ENCODE data around the gene GEMIN4. TPM values are rescaled to one million over a fixed set of nuclear protein-coding genes. Genes with fewer than 3 reads are reported as not detected.
A peak's percentile ranks its signal among the peaks of the same experiment; 100 is the strongest.
"Not testable (repeated sequence)": the region's sequence is repeated elsewhere in the genome, so short reads cannot be mapped to it uniquely, and the experiment has no call there.

The GEMIN4 gene
- total RNA-seq, 1 experiment from 2014 or later = 48.4 TPM

- Mint-ChIP-seq H3K36me3 (peaks cover 55% of the 10 kb centered on the region), H3K4me3 (peak overlapping the region; percentile 94), H3K27ac (no peak overlapping the region), H3K9me3 (peaks cover 29% of the 10 kb centered on the region), H3K4me1 (peaks cover 17% of the 10 kb centered on the region), H3K27me3 (ENCODE audit: low read depth) (no peaks in the 10 kb centered on the region)
- TF ChIP-seq GRHL2 (CRISPR knock-in tag; IDR thresholded peaks at IDR 0.05; ENCODE audit: insufficient replicate concordance, severe bottlenecking) (no peak), TEAD4 (CRISPR knock-in tag; IDR thresholded peaks at IDR 0.05) (no peak), ZNF219 (CRISPR knock-in tag; IDR thresholded peaks at IDR 0.05; ENCODE audit: borderline replicate concordance) (no peak), NFE2L1 (CRISPR knock-in tag; IDR thresholded peaks at IDR 0.05) (no peak), HMGXB4 (CRISPR knock-in tag; IDR thresholded peaks at IDR 0.05) (no peak), ATF2 (CRISPR knock-in tag; IDR thresholded peaks at IDR 0.05; ENCODE audit: borderline replicate concordance, low read depth) (no peak), TP53 (CRISPR knock-in tag; IDR thresholded peaks at IDR 0.05) (no peak), ZNF423 (CRISPR knock-in tag; IDR thresholded peaks at IDR 0.05) (no peak), RORB (CRISPR knock-in tag; IDR thresholded peaks at IDR 0.05) (no peak), ZNF425 (CRISPR knock-in tag; conservative IDR thresholded peaks at IDR 0.05) (no peak), NR2C2 (CRISPR knock-in tag; IDR thresholded peaks at IDR 0.05) (no peak), E2F1 (CRISPR knock-in tag; IDR thresholded peaks at IDR 0.05) (no peak), AFF4 (CRISPR knock-in tag; IDR thresholded peaks at IDR 0.05; ENCODE audit: borderline replicate concordance) (no peak), CREM (CRISPR knock-in tag; IDR thresholded peaks at IDR 0.05) (no peak), ETV6 (CRISPR knock-in tag; IDR thresholded peaks at IDR 0.05) (no peak), ATF1 (CRISPR knock-in tag; IDR thresholded peaks at IDR 0.05) (no peak)
- TF ChIP-seq, protein P1, sequence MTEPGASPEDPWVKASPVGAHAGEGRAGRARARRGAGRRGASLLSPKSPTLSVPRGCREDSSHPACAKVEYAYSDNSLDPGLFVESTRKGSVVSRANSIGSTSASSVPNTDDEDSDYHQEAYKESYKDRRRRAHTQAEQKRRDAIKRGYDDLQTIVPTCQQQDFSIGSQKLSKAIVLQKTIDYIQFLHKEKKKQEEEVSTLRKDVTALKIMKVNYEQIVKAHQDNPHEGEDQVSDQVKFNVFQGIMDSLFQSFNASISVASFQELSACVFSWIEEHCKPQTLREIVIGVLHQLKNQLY (CRISPR knock-in tag; IDR thresholded peaks at IDR 0.05) = no peak
- CTCF ChIA-PET = interaction anchor here (1.1 to 1.7 kb wide), 2 partner anchors 229 to 246 kb away, joined by 4 to 7 read pairs; partner anchors contain the start of genes NXN and TIMM22
- no peak for DNase-seq (ENCODE audit: low spot score)
- no peak for ATAC-seq
- POLR2A ChIA-PET = interaction anchor here (0.5 to 0.6 kb wide), 2 partner anchors 160 to 224 kb away, joined by 3 to 5 read pairs; no protein-coding TSS in a partner anchor
These were observed 1.5 kb downstream of the GEMIN4 start for GRCh38 chr17:750431-751037.

GRCh38 chr17:749359-749758 is 2.7 kb downstream of the GEMIN4 start:
- ChIA-PET POLR2A (interaction anchor here (0.6 kb wide), 1 partner anchor 1382 kb away, joined by 3 read pairs; no protein-coding TSS in a partner anchor), CTCF (interaction anchor here (0.6 kb wide), 1 partner anchor 44 kb away, joined by 4 read pairs; no protein-coding TSS in a partner anchor)
- ATAC-seq; DNase-seq (ENCODE audit: low spot score); H3K4me3 Mint-ChIP-seq; H3K27ac Mint-ChIP-seq; H3K27me3 Mint-ChIP-seq (ENCODE audit: low read depth): not testable (repeated sequence)
- H3K9me3 Mint-ChIP-seq = peaks cover 22% of the 10 kb centered on the region
- H3K4me1 Mint-ChIP-seq = peaks cover 17% of the 10 kb centered on the region
- peaks cover 62% of the 10 kb centered on the region for H3K36me3 Mint-ChIP-seq

DNA sequence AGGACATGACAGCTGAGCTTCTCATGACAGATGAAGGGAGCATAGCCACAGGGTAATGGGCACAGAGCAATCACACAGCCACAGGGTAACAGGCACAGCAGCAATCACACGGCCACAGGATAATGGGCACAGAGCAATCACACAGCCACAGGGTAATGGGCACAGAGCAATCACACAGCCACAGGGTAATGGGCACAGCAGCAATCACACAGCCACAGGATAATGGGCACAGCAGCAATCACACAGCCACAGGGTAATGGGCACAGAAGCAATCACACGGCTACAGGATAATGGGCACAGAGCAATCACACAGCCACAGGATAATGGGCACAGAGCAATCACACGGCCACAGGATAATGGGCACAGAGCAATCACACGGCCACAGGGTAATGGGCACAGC is 3.5 kb downstream of the GEMIN4 start:
- POLR2A ChIA-PET; H3K27me3 Mint-ChIP-seq (ENCODE audit: low read depth); DNase-seq (ENCODE audit: low spot score); ATAC-seq; H3K4me3 Mint-ChIP-seq; CTCF ChIA-PET; H3K27ac Mint-ChIP-seq: not testable (repeated sequence)
- Mint-ChIP-seq H3K9me3 (peaks cover 22% of the 10 kb centered on the region), H3K4me1 (peaks cover 17% of the 10 kb centered on the region), H3K36me3 (peaks cover 69% of the 10 kb centered on the region)

All from WTC11 (cell line).